CD4-positive, CD25-positive, alpha-beta regulatory T cell (primary cell): ENCODE results near the gene MAGOH. TPM values are rescaled to one million over a fixed set of nuclear protein-coding genes. Genes with fewer than 3 reads are reported as not detected.

Source experiments
- ATAC-seq, 2 donors: fragments of 150-1000 bp; cut with Tn5 transposase; one replicate each; pipeline ENCODE4 v1.10.0; 2021; ENCODE audit warnings: low read depth in 2 of 2, moderate number of reproducible peaks in 2 of 2, moderate library complexity in 1 of 2
- DNase-seq, 3 donors: peaks; one replicate each; pipeline versions ENCODE4 v3.0.0 to v3.0.0-alpha.2; 2012 to 2022; ENCODE audit warnings: mixed read lengths in 1 of 3
- H3K27ac ChIP-seq: one replicate; pipeline ENCODE4 v1.7.0; 2013; ENCODE audit warnings: mild to moderate bottlenecking, low read length; ENCODE audit not compliant: insufficient read depth, poor library complexity, severe bottlenecking
- H3K27me3 ChIP-seq: one replicate; pipeline ENCODE4 v1.7.0; 2013; ENCODE audit warnings: low read length; ENCODE audit not compliant: control insufficient read depth, insufficient read depth
- H3K36me3 ChIP-seq: one replicate; pipeline ENCODE4 v1.7.0; 2013; ENCODE audit warnings: mild to moderate bottlenecking, low read length, moderate library complexity; ENCODE audit not compliant: control insufficient read depth, insufficient read depth
- H3K4me1 ChIP-seq: 2 replicates; pipeline ENCODE4 v1.7.0; 2013; ENCODE audit warnings: mild to moderate bottlenecking, low read length; ENCODE audit not compliant: insufficient read depth, control insufficient read depth, poor library complexity, severe bottlenecking
- H3K4me3 ChIP-seq: one replicate; pipeline ENCODE4 v1.7.0; 2013; ENCODE audit warnings: low read depth, mild to moderate bottlenecking, low read length, moderate library complexity
- H3K9me3 ChIP-seq, 2 experiments: 1 replicate in 1 of 2; 2 replicates in 1 of 2; pipeline ENCODE4 v1.7.0; 2013; ENCODE audit warnings: low read length in 2 of 2, mild to moderate bottlenecking in 1 of 2, moderate library complexity in 1 of 2; ENCODE audit not compliant: control insufficient read depth in 2 of 2
- H3K27ac Mint-ChIP-seq, 3 donors: one replicate each; pipeline ENCODE4 v1.8.0; 2020 to 2022; ENCODE audit warnings: mild to moderate bottlenecking in 3 of 3, mixed read lengths in 3 of 3, moderate library complexity in 2 of 3
- H3K27me3 Mint-ChIP-seq: one replicate; pipeline ENCODE4 v1.8.0; 2022; ENCODE audit warnings: mild to moderate bottlenecking, mixed read lengths
- H3K36me3 Mint-ChIP-seq: one replicate; pipeline ENCODE4 v1.8.0; 2020; ENCODE audit warnings: mixed read lengths
- H3K4me1 Mint-ChIP-seq, 4 donors: one replicate each; pipeline ENCODE4 v1.8.0; 2020 to 2022; ENCODE audit warnings: mixed read lengths in 4 of 4, mild to moderate bottlenecking in 1 of 4
- H3K4me3 Mint-ChIP-seq, 4 donors: one replicate each; pipeline ENCODE4 v1.8.0; 2020 to 2022; ENCODE audit warnings: mild to moderate bottlenecking in 4 of 4, mixed read lengths in 4 of 4, moderate library complexity in 3 of 4
- H3K9me3 Mint-ChIP-seq, 7 donors: one replicate each; pipeline ENCODE4 v1.8.0; 2020 to 2022; ENCODE audit warnings: mixed read lengths in 7 of 7, mild to moderate bottlenecking in 3 of 7, moderate library complexity in 2 of 7
- polyA plus RNA-seq, 4 donors: library from polyadenylated mRNA; unstranded; fragments of 300-500 nt; fragmentation: Illumina TruSeq; gene quantifications; one replicate each; pipeline ENCODE4 v1.2.3, GENCODE V29; 2021
- total RNA-seq: library from RNA; stranded (reverse); gene quantifications from one replicate; pipeline ENCODE4 v1.2.3, GENCODE V29; 2022

Gene MAGOH
- total and polyA plus RNA-seq, 5 donors from 2014 or later, result 58.1 to 102 (median 92.5) TPM

- no peak overlapping the region for H3K27ac ChIP-seq
- Mint-ChIP-seq H3K4me3 (no peak overlapping the region), H3K4me1 (peaks cover 0 to 2% (median under 1%) of the 10 kb centered on the region in 4 donors), H3K9me3 (no peaks in the 10 kb centered on the region), H3K27me3 (no peaks in the 10 kb centered on the region), H3K36me3 (peaks cover 7% of the 10 kb centered on the region), H3K27ac (no peak overlapping the region)
- no peaks in the 10 kb centered on the region for H3K9me3 ChIP-seq
- no peaks in the 10 kb centered on the region for H3K27me3 ChIP-seq
- ATAC-seq, result no peak
- H3K4me1 ChIP-seq, result peaks cover under 1% of the 10 kb centered on the region
- no peak for DNase-seq
- no peak overlapping the region for H3K4me3 ChIP-seq
- H3K36me3 ChIP-seq, result peaks cover 5% of the 10 kb centered on the region
Measured at GRCh38 chr1:53244141-53244540, 5.8 kb upstream of the MAGOH start.

- Histone ChIP-seq H3K36me3 (peaks cover 5% of the 10 kb centered on the region), H3K4me3 (no peak overlapping the region), H3K27ac (no peak overlapping the region), H3K4me1 (peaks cover 14% of the 10 kb centered on the region), H3K27me3 (no peaks in the 10 kb centered on the region), H3K9me3 (no peaks in the 10 kb centered on the region)
- Mint-ChIP-seq H3K36me3 (peaks cover 5% of the 10 kb centered on the region), H3K27ac (no peak overlapping the region), H3K9me3 (no peaks in the 10 kb centered on the region), H3K27me3 (no peaks in the 10 kb centered on the region), H3K4me3 (no peak overlapping the region), H3K4me1 (peaks cover 7 to 17% (median 13%) of the 10 kb centered on the region in 4 donors)
- ATAC-seq, result no peak
- no peak for DNase-seq
Measured at GRCh38 chr1:53242381-53242780, 4.1 kb upstream of the MAGOH start.

GRCh38 chr1:53241828-53242227 lies 3.5 kb upstream of the MAGOH start:
- no peak for ATAC-seq
- no peak for DNase-seq
- no peaks in the 10 kb centered on the region for H3K9me3 ChIP-seq
- no peaks in the 10 kb centered on the region for H3K27me3 ChIP-seq
- H3K4me3 ChIP-seq, result no peak overlapping the region
- no peak overlapping the region for H3K27ac ChIP-seq
- H3K9me3 Mint-ChIP-seq, result no peaks in the 10 kb centered on the region
- peaks cover 7 to 21% (median 15%) of the 10 kb centered on the region in 4 donors for H3K4me1 Mint-ChIP-seq
- peaks cover 2% of the 10 kb centered on the region for H3K36me3 ChIP-seq
- peak overlapping the region in 2 of 4 donors; percentile 4 to 37 for H3K4me3 Mint-ChIP-seq
- H3K4me1 ChIP-seq, result peaks cover 20% of the 10 kb centered on the region
- H3K36me3 Mint-ChIP-seq, result peaks cover 4% of the 10 kb centered on the region
- no peaks in the 10 kb centered on the region for H3K27me3 Mint-ChIP-seq
- no peak overlapping the region for H3K27ac Mint-ChIP-seq

- H3K27me3 Mint-ChIP-seq, result no peaks in the 10 kb centered on the region
- peaks cover 25% of the 10 kb centered on the region for H3K4me1 ChIP-seq
- DNase-seq, result no peak
- H3K4me3 ChIP-seq, result peak overlapping the region; percentile 98
- peaks cover 35% of the 10 kb centered on the region for H3K36me3 ChIP-seq
- no peaks in the 10 kb centered on the region for H3K9me3 ChIP-seq
- H3K27ac Mint-ChIP-seq, result peak overlapping the region; percentile 40 to 99 (median 99)
- H3K27ac ChIP-seq, result peak overlapping the region; percentile 85
- H3K27me3 ChIP-seq, result no peaks in the 10 kb centered on the region
- no peak for ATAC-seq
- peak overlapping the region; percentile 98 for H3K4me3 Mint-ChIP-seq
- H3K36me3 Mint-ChIP-seq, result peaks cover 34% of the 10 kb centered on the region
- H3K9me3 Mint-ChIP-seq, result no peaks in the 10 kb centered on the region
- peaks cover 24 to 38% (median 26%) of the 10 kb centered on the region in 4 donors for H3K4me1 Mint-ChIP-seq
Measured at GRCh38 chr1:53237638-53238037, 680 bp downstream of the MAGOH start.

- peak overlapping the region; percentile 96 for H3K27ac ChIP-seq
- H3K27me3 Mint-ChIP-seq, result no peaks in the 10 kb centered on the region
Measured at GRCh38 chr1:53220962-53221286, 17.4 kb downstream of the MAGOH start.

GRCh38 chr1:53220171-53220961 lies 18.0 kb downstream of the MAGOH start, which contains the start of gene CZIB:
Gene CZIB (minus strand): TSS chr1:53220634. CDS start chr1:53220575, 59 bp downstream.
- Mint-ChIP-seq H3K27me3 (no peaks in the 10 kb centered on the region), H3K4me3 (peak within 1 kb of the TSS; percentile 91 to 99 (median 95)), H3K36me3 (no peaks in the 10 kb centered on the region), H3K4me1 (peaks cover 18 to 24% (median 21%) of the 10 kb centered on the region in 4 donors), H3K9me3 (peaks cover 0 to 2% (median 0%) of the 10 kb centered on the region in 7 donors), H3K27ac (peak within 1 kb of the TSS; percentile 95 to 98 (median 97))
- H3K4me1 ChIP-seq, result peaks cover 17% of the 10 kb centered on the region
- peaks cover 23% of the 10 kb centered on the region for H3K36me3 ChIP-seq
- H3K9me3 ChIP-seq, result no peaks in the 10 kb centered on the region
- DNase-seq (peak; percentile 85 to 97 (median 92)), ATAC-seq (peak; percentile 89 to 92)
- peak within 1 kb of the TSS; percentile 83 for H3K4me3 ChIP-seq
- no peaks in the 10 kb centered on the region for H3K27me3 ChIP-seq
- peak within 1 kb of the TSS; percentile 96 for H3K27ac ChIP-seq

More at GRCh38 chr1:53220962-53221286, 17.4 kb downstream of the MAGOH start:
- Histone ChIP-seq H3K27me3 (no peaks in the 10 kb centered on the region), H3K36me3 (peaks cover 21% of the 10 kb centered on the region), H3K4me1 (peaks cover 17% of the 10 kb centered on the region), H3K9me3 (no peaks in the 10 kb centered on the region), H3K4me3 (peak overlapping the region; percentile 83)
- Mint-ChIP-seq H3K36me3 (no peaks in the 10 kb centered on the region), H3K4me1 (peaks cover 18 to 24% (median 21%) of the 10 kb centered on the region in 4 donors), H3K9me3 (peaks cover 0 to 2% (median 0%) of the 10 kb centered on the region in 7 donors), H3K27ac (peak overlapping the region; percentile 95 to 98 (median 97)), H3K4me3 (peak overlapping the region; percentile 91 to 99 (median 95))
- no peak for ATAC-seq
- no peak for DNase-seq

GRCh38 chr1:53219711-53220110 lies 18.6 kb downstream of the MAGOH start:
- DNase-seq (no peak), ATAC-seq (no peak)

More at GRCh38 chr1:53219711-53220110, 18.6 kb downstream of the MAGOH start:
- peaks cover 18 to 24% (median 21%) of the 10 kb centered on the region in 4 donors for H3K4me1 Mint-ChIP-seq
- Histone ChIP-seq H3K4me1 (peaks cover 17% of the 10 kb centered on the region), H3K9me3 (no peaks in the 10 kb centered on the region), H3K36me3 (peaks cover 27% of the 10 kb centered on the region), H3K27me3 (no peaks in the 10 kb centered on the region), H3K27ac (peak overlapping the region; percentile 96), H3K4me3 (peak overlapping the region; percentile 73)
- H3K36me3 Mint-ChIP-seq, result peaks cover 2% of the 10 kb centered on the region
- peaks cover 0 to 2% (median 0%) of the 10 kb centered on the region in 7 donors for H3K9me3 Mint-ChIP-seq
- no peaks in the 10 kb centered on the region for H3K27me3 Mint-ChIP-seq
- peak overlapping the region; percentile 95 to 98 (median 97) for H3K27ac Mint-ChIP-seq
- peak overlapping the region; percentile 91 to 99 (median 95) for H3K4me3 Mint-ChIP-seq
